HG02759 (cell line): ENCODE data around the gene RPL23.

Experiments
- ATAC-seq: cut with Tn5 transposase; IDR thresholded peaks from one replicate; pipeline ENCODE4 v1.9.1; 2021; ENCODE audit warnings: mild to moderate bottlenecking, moderate library complexity; ENCODE audit not compliant: unreplicated experiment

RPL23 gene

GRCh38 chr17:38853292-38854219, at the start of gene RPL23:
RPL23 (minus strand) TSS chr17:38853721; CDS start chr17:38853710, 11 bp downstream.
- ATAC-seq, result peak; percentile 88

- no peak for ATAC-seq
Measured at GRCh38 chr17:38900978-38901656, 47.6 kb upstream of the RPL23 start.

- no peak for ATAC-seq
Measured at GRCh38 chr17:38899421-38899820, 45.9 kb upstream of the RPL23 start.

GRCh38 chr17:38898812-38899348, 45.4 kb upstream of the RPL23 start:
- peak; percentile 84 for ATAC-seq

- peak; percentile 29 for ATAC-seq
Measured at GRCh38 chr17:38898291-38898679, 44.8 kb upstream of the RPL23 start.

- ATAC-seq, result no peak
Measured at GRCh38 chr17:38897671-38898290, 44.3 kb upstream of the RPL23 start.

- ATAC-seq, result no peak
Measured at GRCh38 chr17:38897176-38897575, 43.7 kb upstream of the RPL23 start.

GRCh38 chr17:38896346-38896954, 42.9 kb upstream of the RPL23 start:
- no peak for ATAC-seq

GRCh38 chr17:38894276-38894675, 40.8 kb upstream of the RPL23 start:
- ATAC-seq, result no peak

- no peak for ATAC-seq
Measured at GRCh38 chr17:38893607-38894006, 40.1 kb upstream of the RPL23 start.

GRCh38 chr17:38893113-38893512, 39.6 kb upstream of the RPL23 start:
- ATAC-seq, result no peak

GRCh38 chr17:38892620-38893019, 39.1 kb upstream of the RPL23 start:
- ATAC-seq, result no peak

GRCh38 chr17:38892083-38892482, 38.6 kb upstream of the RPL23 start:
- ATAC-seq, result no peak

- no peak for ATAC-seq
Measured at GRCh38 chr17:38891441-38891840, 37.9 kb upstream of the RPL23 start.

- ATAC-seq, result no peak
Measured at GRCh38 chr17:38890410-38890746, 36.9 kb upstream of the RPL23 start.

GRCh38 chr17:38889745-38890409, 36.4 kb upstream of the RPL23 start:
- no peak for ATAC-seq

- ATAC-seq, result no peak
Measured at GRCh38 chr17:38888842-38889241, 35.3 kb upstream of the RPL23 start.

- no peak for ATAC-seq
Measured at GRCh38 chr17:38886643-38887010, 33.1 kb upstream of the RPL23 start.

GRCh38 chr17:38885728-38886642, 32.5 kb upstream of the RPL23 start:
- no peak for ATAC-seq
